H1 (cell line): Measurements from ENCODE around the gene MYL11. TPM values are rescaled to one million over a fixed set of nuclear protein-coding genes. Genes with fewer than 3 reads are reported as not detected.

ENCODE experiments used
- CTCF ChIA-PET: fragments of 300-600 bp; sonication (Branson Sonifier 250); formaldehyde crosslinking; loops from one replicate; lab custom pipeline; 2021; ENCODE audit not compliant: partially characterized antibody; lab: Charles Lee
- POLR2A ChIA-PET: fragments of 300-600 bp; sonication (Branson Sonifier 250); formaldehyde crosslinking; loops from one replicate; lab custom pipeline; 2021; ENCODE audit warnings: inconsistent platforms; ENCODE audit not compliant: partially characterized antibody; lab: Charles Lee
- DNase-seq, 2 experiments: peaks; one replicate each; pipeline versions ENCODE4 v3.0.0 to v3.0.0-alpha.2; 2010 to 2022; ENCODE audit warnings: low spot score in 2 of 2, low read depth in 1 of 2, mixed read lengths in 1 of 2
- FAIRE-seq: peaks from 2 replicates; lab custom pipeline; 2011; peaks lifted over from hg19 to GRCh38; lab: Jason Lieb, UNC
- H2AFZ ChIP-seq: 2 replicates; pipeline ENCODE4 v1.8.1; 2012; ENCODE audit warnings: low read length, inconsistent platforms
- H2AK5ac ChIP-seq: 2 replicates; pipeline ENCODE4 v1.6.1; 2013; ENCODE audit warnings: low read depth, low read length
- H2BK120ac ChIP-seq: replicated peaks from 2 replicates; pipeline ENCODE3; 2013; ENCODE audit warnings: low read depth, low read length, inconsistent platforms
- H2BK12ac ChIP-seq: 2 replicates; pipeline ENCODE4 v1.6.1; 2013; ENCODE audit warnings: low read depth, low read length
- H2BK15ac ChIP-seq: 2 replicates; pipeline ENCODE4 v1.6.1; 2013; ENCODE audit warnings: low read length
- H2BK20ac ChIP-seq: 2 replicates; pipeline ENCODE4 v1.6.1; 2013; ENCODE audit warnings: low read length
- H2BK5ac ChIP-seq: 2 replicates; pipeline ENCODE4 v1.6.1; 2013; ENCODE audit warnings: low read depth, low read length
- H3K14ac ChIP-seq: 2 replicates; pipeline ENCODE4 v1.6.1; 2013; ENCODE audit warnings: inconsistent platforms; ENCODE audit not compliant: insufficient read length
- H3K18ac ChIP-seq: 2 replicates; pipeline ENCODE4 v1.6.1; 2013; ENCODE audit warnings: low read length; ENCODE audit errors: extremely low read depth
- H3K23ac ChIP-seq: 2 replicates; pipeline ENCODE4 v1.6.1; 2013; ENCODE audit warnings: inconsistent platforms; ENCODE audit not compliant: insufficient read length
- H3K23me2 ChIP-seq: 2 replicates; pipeline ENCODE4 v1.6.1; 2013; ENCODE audit warnings: low read depth, low read length
- H3K27ac ChIP-seq: 2 replicates; pipeline ENCODE4 v1.6.1; 2011; ENCODE audit warnings: low read depth, low read length, inconsistent platforms
- H3K27me3 ChIP-seq, 4 experiments: replicated peaks in 1 of 4; 1 replicate in 1 of 4; 2 replicates in 3 of 4; pipeline versions ENCODE4 v1.6.1 to v1.8.1; 2011 to 2013; ENCODE audit warnings: low read length in 3 of 4, mild to moderate bottlenecking in 3 of 4, inconsistent platforms in 2 of 4, mixed read lengths in 2 of 4, moderate library complexity in 1 of 4; ENCODE audit not compliant: control insufficient read depth in 3 of 4, insufficient read depth in 3 of 4; ENCODE audit errors: extremely low read depth in 1 of 4
- H3K36me3 ChIP-seq, 4 experiments: 2 replicates each; pipeline versions ENCODE4 v1.6.1 to v1.8.1; 2011 to 2013; ENCODE audit warnings: mild to moderate bottlenecking in 4 of 4, low read length in 3 of 4, moderate library complexity in 2 of 4, control low read depth in 1 of 4, inconsistent platforms in 1 of 4; ENCODE audit not compliant: insufficient read depth in 4 of 4, control insufficient read depth in 2 of 4
- H3K4ac ChIP-seq: replicated peaks from 2 replicates; pipeline ENCODE3; 2013; ENCODE audit warnings: low read length, low read depth, mixed read lengths, inconsistent platforms; ENCODE audit not compliant: insufficient read length
- H3K4me1 ChIP-seq, 4 experiments: replicated peaks in 1 of 4; 1 replicate in 1 of 4; 2 replicates in 3 of 4; pipeline versions ENCODE4 v1.6.1 to v1.8.1; 2011 to 2013; ENCODE audit warnings: low read length in 3 of 4, inconsistent platforms in 2 of 4, mixed read lengths in 1 of 4; ENCODE audit not compliant: insufficient read depth in 4 of 4, control insufficient read depth in 3 of 4
- H3K4me2 ChIP-seq, 2 experiments: 2 replicates each; pipeline versions ENCODE4 v1.6.1 to v1.8.1; 2011 to 2013; ENCODE audit warnings: low read depth in 2 of 2, low read length in 2 of 2, control low read depth in 1 of 2, inconsistent platforms in 1 of 2, mild to moderate bottlenecking in 1 of 2; ENCODE audit not compliant: insufficient read depth in 1 of 2
- H3K4me3 ChIP-seq, 4 experiments: fragments of 200-600, 300-600 bp in 1 of 4; sonication (generic), shearing (Covaris generic), sonication (Bioruptor Twin) in 1 of 4; 2 replicates each; pipeline versions ENCODE4 v1.5.1 to v1.8.1; 2011 to 2016; ENCODE audit warnings: low read length in 4 of 4, low read depth in 3 of 4, control low read depth in 2 of 4, inconsistent platforms in 2 of 4, mild to moderate bottlenecking in 2 of 4, mixed read lengths in 1 of 4, moderate library complexity in 1 of 4; ENCODE audit not compliant: insufficient read depth in 2 of 4; ENCODE audit errors: extremely low read depth in 1 of 4
- H3K56ac ChIP-seq: replicated peaks from 2 replicates; pipeline ENCODE3; 2013; ENCODE audit warnings: low read depth, mild to moderate bottlenecking, mixed read lengths, low read length, inconsistent platforms; ENCODE audit not compliant: insufficient read length
- H3K79me1 ChIP-seq: 2 replicates; pipeline ENCODE4 v1.6.1; 2013; ENCODE audit warnings: low read depth, low read length, control low read depth
- H3K79me2 ChIP-seq, 2 experiments: 2 replicates each; pipeline versions ENCODE4 v1.6.1 to v1.8.1; 2012 to 2013; ENCODE audit warnings: low read length in 2 of 2, mild to moderate bottlenecking in 2 of 2, inconsistent platforms in 1 of 2; ENCODE audit not compliant: insufficient read depth in 2 of 2, control insufficient read depth in 1 of 2
- H3K9ac ChIP-seq, 4 experiments: replicated peaks in 1 of 4; 1 replicate in 1 of 4; 2 replicates in 3 of 4; pipeline versions ENCODE4 v1.6.1 to v1.8.1; 2011 to 2013; ENCODE audit warnings: low read depth in 3 of 4, low read length in 3 of 4, control low read depth in 2 of 4, mild to moderate bottlenecking in 2 of 4, moderate library complexity in 2 of 4, inconsistent platforms in 1 of 4; ENCODE audit errors: extremely low read depth in 1 of 4
- H3K9me3 ChIP-seq, 2 experiments: 2 replicates each; pipeline versions ENCODE4 v1.6.1 to v1.8.1; 2012 to 2013; ENCODE audit warnings: mild to moderate bottlenecking in 2 of 2, moderate library complexity in 2 of 2, control low read depth in 1 of 2, inconsistent platforms in 1 of 2, low read depth in 1 of 2, low read length in 1 of 2, mixed read lengths in 1 of 2; ENCODE audit not compliant: insufficient read depth in 2 of 2
- H4K20me1 ChIP-seq, 2 experiments: replicated peaks in 1 of 2; 2 replicates each; pipeline versions ENCODE3 to v1.8.1; 2011 to 2013; ENCODE audit warnings: inconsistent platforms in 2 of 2, low read length in 2 of 2, mild to moderate bottlenecking in 1 of 2; ENCODE audit not compliant: insufficient read depth in 2 of 2, control insufficient read depth in 1 of 2
- H4K5ac ChIP-seq: 2 replicates; pipeline ENCODE4 v1.6.1; 2013; ENCODE audit warnings: low read length, low read depth, mixed read lengths, inconsistent platforms; ENCODE audit not compliant: insufficient read length
- H4K8ac ChIP-seq: 2 replicates; pipeline ENCODE4 v1.8.0; 2013; ENCODE audit warnings: mild to moderate bottlenecking, moderate library complexity, low read length, inconsistent platforms; ENCODE audit not compliant: insufficient read depth; ENCODE audit errors: extremely low read depth
- H4K91ac ChIP-seq: replicated peaks from 2 replicates; pipeline ENCODE3; 2013; ENCODE audit warnings: low read length, mixed read lengths, inconsistent platforms; ENCODE audit not compliant: insufficient read length
- ASH2L ChIP-seq: fragments of 200-600, 300-600 bp; sonication (generic); IDR thresholded peaks from one replicate; pipeline ENCODE4 v1.7.1; 2017; ENCODE audit warnings: low read length
- BACH1 ChIP-seq: IDR thresholded peaks from 2 replicates; pipeline ENCODE4 v1.6.1; 2012; ENCODE audit warnings: low read length, improper control_type of control experiment
- CTBP2 ChIP-seq: IDR thresholded peaks from 2 replicates; pipeline ENCODE4 v1.7.0; 2011; ENCODE audit warnings: borderline replicate concordance, mild to moderate bottlenecking, moderate library complexity, mixed read lengths, low read length; ENCODE audit not compliant: insufficient read depth, insufficient read length
- EP300 ChIP-seq, 2 experiments: IDR thresholded peaks; 1 replicate in 1 of 2; 2 replicates in 1 of 2; pipeline ENCODE4 v1.6.1; 2011 to 2012; ENCODE audit warnings: low read depth in 2 of 2, low read length in 2 of 2, mild to moderate bottlenecking in 2 of 2, borderline replicate concordance in 1 of 2, inconsistent platforms in 1 of 2, moderate library complexity in 1 of 2
- POLR2AphosphoS5 ChIP-seq: IDR thresholded peaks from 2 replicates; pipeline ENCODE4 v1.6.1; 2011; ENCODE audit warnings: low read depth, low read length
- RFX5 ChIP-seq: IDR thresholded peaks from 2 replicates; pipeline ENCODE4 v1.6.1; 2011; ENCODE audit warnings: low read depth, low read length, improper control_type of control experiment, borderline replicate concordance
- RXRA ChIP-seq: IDR thresholded peaks from 2 replicates; pipeline ENCODE4 v1.6.1; 2011; ENCODE audit warnings: low read depth, mild to moderate bottlenecking, low read length, moderate library complexity; ENCODE audit not compliant: insufficient read depth
- SIRT6 ChIP-seq: IDR thresholded peaks from one replicate; pipeline ENCODE4 v1.7.1; 2012; ENCODE audit warnings: low read length, inconsistent platforms
- SRF ChIP-seq: IDR thresholded peaks from 2 replicates; pipeline ENCODE4 v1.6.1; 2011; ENCODE audit warnings: mild to moderate bottlenecking, low read depth, low read length, moderate library complexity
- ZNF274 ChIP-seq: IDR thresholded peaks from 2 replicates; pipeline ENCODE4 v1.7.0; 2012; ENCODE audit warnings: low read length, borderline replicate concordance; ENCODE audit errors: extremely low read depth
- WGBS, 2 experiments: shearing (Covaris generic) in 1 of 2; methylation state at CpG; one replicate each; pipeline versions ENCODE4 v1.1.6 to v1.1.7; 2013 to 2015; ENCODE audit warnings: low lambda C conversion rate in 2 of 2, mixed read lengths in 2 of 2, inconsistent platforms in 1 of 2, low coverage in 1 of 2, missing lambda C conversion rate in 1 of 2; ENCODE audit not compliant: insufficient replicate concordance in 2 of 2, insufficient coverage in 1 of 2, insufficient read length in 1 of 2; ENCODE audit errors: extremely low coverage in 1 of 2, missing lambda C conversion rate in 1 of 2; 5-methylcytosine and 5-hydroxymethylcytosine counted together
- polyA plus RNA-seq, 7 experiments: library from polyadenylated mRNA; depleted of rRNA in 3 of 7; stranded (reverse) in 5 of 7; unstranded in 2 of 7; fragments of >200 nt in 5 of 7; fragments of 200-250 nt in 2 of 7; gene quantifications; 1 replicate in 5 of 7; 2 replicates in 1 of 7; 4 replicates in 1 of 7; pipeline versions ENCODE4 v1.2.1 to v1.2.3, GENCODE V29; 2011 to 2013; ENCODE audit warnings: missing spikeins in 2 of 7, mixed read lengths in 2 of 7
- total RNA-seq: library from RNA; stranded (reverse); fragmentation: NEBNext Ultra II Directional; extraction: Animal tissue kit (Norgen Biotek cat#: 25700); gene quantifications from 2 replicates; pipeline ENCODE4 v1.2.1, GENCODE V29; 2021

The MYL11 gene
- total and polyA plus RNA-seq, 2 of the 8 experiments (the other 6 are each of a cell fraction or from before 2014, with no cell fraction given) = 1.2 to 1.4 TPM

DNA sequence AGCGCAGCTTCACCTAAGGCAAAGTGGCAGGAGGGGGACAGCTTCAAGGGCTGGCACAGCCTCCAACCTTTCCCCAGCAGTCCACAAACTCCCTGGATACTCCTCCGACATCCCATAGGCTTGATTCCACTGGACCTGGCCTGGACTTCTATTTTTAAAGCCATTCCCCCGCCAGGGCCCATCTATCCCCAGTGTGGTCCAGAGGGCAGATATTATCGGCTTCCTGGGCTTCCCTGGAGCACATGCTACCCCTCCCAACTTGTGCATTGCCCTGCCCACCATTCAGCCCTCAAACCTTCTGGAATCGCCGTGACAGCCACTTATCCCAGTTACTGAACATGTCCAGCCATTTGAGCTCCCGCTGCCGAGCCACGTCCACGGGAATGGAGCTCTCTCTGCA lies 9.4 kb upstream of the MYL11 start:
- Histone ChIP-seq H3K4me2 (no peak overlapping the region), H3K79me1 (peaks cover 10% of the 10 kb centered on the region), H3K18ac (no peak overlapping the region), H4K20me1 (peaks cover 4 to 22% of the 10 kb centered on the region in 2 experiments), H4K5ac (no peak overlapping the region), H3K36me3 (0 out of 8 replicates have a peak, but pooled peaks cover 0 to 4% (median 0%) of the 10 kb centered on the region in 4 experiments), H3K23ac (no peak overlapping the region), H3K9me3 (no peaks in the 10 kb centered on the region), H3K9ac (peak overlapping the region in 1 of 4 experiments; percentile 37; a peak in 1 of 7 replicates), H4K8ac (no peak overlapping the region; the same call in 1 of the 2 replicates), H3K27me3 (no peaks in the 10 kb centered on the region), H3K23me2 (peaks cover 10% of the 10 kb centered on the region; the same call in 1 of the 2 replicates), H2BK20ac (no peak overlapping the region), H4K91ac (no peak overlapping the region), H3K56ac (no peak overlapping the region), H3K14ac (no peak overlapping the region), H2AFZ (no peak overlapping the region), H3K4me3 (no peak overlapping the region), H2AK5ac (no peak overlapping the region), H3K79me2 (peaks cover 0 to 29% of the 10 kb centered on the region in 2 experiments; a peak in 2 of 4 replicates), H2BK12ac (no peak overlapping the region), H3K4me1 (peaks cover 0 to 14% (median 9%) of the 10 kb centered on the region in 4 experiments; a peak in 6 of 7 replicates), H3K27ac (no peak overlapping the region), H2BK5ac (no peak overlapping the region), H3K4ac (no peak overlapping the region), H2BK15ac (no peak overlapping the region), H2BK120ac (no peak overlapping the region)
- ChIA-PET POLR2A (interaction anchor here (1.2 to 2.3 kb wide), 3 partner anchors 10 to 29 kb away, joined by 3 to 16 read pairs (median 3); partner anchors contain the start of gene CD2BP2), CTCF (interaction anchor here (0.9 to 2.9 kb wide), 5 partner anchors 11 to 328 kb away, joined by 3 to 12 read pairs (median 4); partner anchors contain the start of gene CD2BP2)
- WGBS, 2 experiments = 94% methylated on average over 10 of the region's 10 CpGs; no CpG with 5 or more reads in 1 of the 2 experiments
- no peak for FAIRE-seq
- no peak for DNase-seq
- no peak for TF ChIP-seq POLR2AphosphoS5
- no peak for TF ChIP-seq RXRA
- no peak for TF ChIP-seq EP300 (IDR thresholded peaks at IDR 0.05; ENCODE audit: borderline replicate concordance in 1 of 2, low read depth in 2 of 2, low read length in 2 of 2)
- TF ChIP-seq ZNF274 = no peak
- TF ChIP-seq SRF = no peak
- TF ChIP-seq CTBP2 = no peak
- no peak for TF ChIP-seq RFX5
- TF ChIP-seq BACH1 = no peak
- TF ChIP-seq SIRT6 = no peak
- TF ChIP-seq ASH2L = no peak
